ENCODE measurements around the gene AK3.

The AK3 gene

GRCh38 chr9:4721736-4722135, 19.3 kb downstream of the AK3 start:
- TF ChIP-seq CTCF (IDR thresholded peaks at IDR 0.05) = no peak
- Histone ChIP-seq H3K27me3 (no peaks in the 10 kb centered on the region), H3K36me3 (peaks cover 35% of the 10 kb centered on the region), H3K9me3 (no peaks in the 10 kb centered on the region), H3K4me3 (ENCODE audit: low read depth in 1 of 2, low read length in 1 of 2) (no peak overlapping the region), H3K27ac (no peak overlapping the region), H3K4me1 (ENCODE audit: control insufficient read depth in 1 of 2, insufficient read depth in 1 of 2, low read depth in 1 of 2, low read length in 1 of 2) (no peaks in the 10 kb centered on the region)

- no peak for TF ChIP-seq CTCF (IDR thresholded peaks at IDR 0.05)
- Histone ChIP-seq H3K9me3 (no peaks in the 10 kb centered on the region), H3K36me3 (peaks cover 49% of the 10 kb centered on the region), H3K27me3 (no peaks in the 10 kb centered on the region), H3K27ac (no peak overlapping the region), H3K4me1 (ENCODE audit: control insufficient read depth in 1 of 2, insufficient read depth in 1 of 2, low read depth in 1 of 2, low read length in 1 of 2) (no peaks in the 10 kb centered on the region), H3K4me3 (ENCODE audit: low read depth in 1 of 2, low read length in 1 of 2) (no peak overlapping the region)
These were observed 22.1 kb downstream of the AK3 start for GRCh38 chr9:4718911-4719310.

- no peak overlapping the region for H3K4me3 ChIP-seq (ENCODE audit: low read depth in 1 of 2, low read length in 1 of 2)
- no peaks in the 10 kb centered on the region for H3K4me1 ChIP-seq (ENCODE audit: control insufficient read depth in 1 of 2, insufficient read depth in 1 of 2, low read depth in 1 of 2, low read length in 1 of 2)
- H3K27me3 ChIP-seq = no peaks in the 10 kb centered on the region
- no peak overlapping the region for H3K27ac ChIP-seq
- peaks cover 49% of the 10 kb centered on the region for H3K36me3 ChIP-seq
- TF ChIP-seq CTCF (IDR thresholded peaks at IDR 0.05) = no peak
- H3K9me3 ChIP-seq = no peaks in the 10 kb centered on the region
These were observed 23.2 kb downstream of the AK3 start for GRCh38 chr9:4717815-4718214.

GRCh38 chr9:4716163-4716562, 24.8 kb downstream of the AK3 start:
- Histone ChIP-seq H3K4me3 (ENCODE audit: low read depth in 1 of 2, low read length in 1 of 2) (no peak overlapping the region), H3K27me3 (no peaks in the 10 kb centered on the region), H3K27ac (no peak overlapping the region), H3K9me3 (no peaks in the 10 kb centered on the region), H3K36me3 (peaks cover 38% of the 10 kb centered on the region), H3K4me1 (ENCODE audit: control insufficient read depth in 1 of 2, insufficient read depth in 1 of 2, low read depth in 1 of 2, low read length in 1 of 2) (no peaks in the 10 kb centered on the region)
- no peak for TF ChIP-seq CTCF (IDR thresholded peaks at IDR 0.05)

- H3K4me1 ChIP-seq (ENCODE audit: control insufficient read depth in 1 of 2, insufficient read depth in 1 of 2, low read depth in 1 of 2, low read length in 1 of 2) = no peaks in the 10 kb centered on the region
- TF ChIP-seq CTCF (IDR thresholded peaks at IDR 0.05) = no peak
- H3K27me3 ChIP-seq = no peaks in the 10 kb centered on the region
- H3K4me3 ChIP-seq (ENCODE audit: low read depth in 1 of 2, low read length in 1 of 2) = no peak overlapping the region
- H3K27ac ChIP-seq = no peak overlapping the region
- H3K9me3 ChIP-seq = no peaks in the 10 kb centered on the region
- H3K36me3 ChIP-seq = peaks cover 44% of the 10 kb centered on the region
These were observed 26.6 kb downstream of the AK3 start for GRCh38 chr9:4714266-4715016.
